ENCODE results near the gene LMOD3. TPM values are rescaled to one million over a fixed set of nuclear protein-coding genes. Genes with fewer than 3 reads are reported as not detected.

Gene LMOD3
- under 1 TPM in 3 of 4 donors, not detected in 1; 0.09 to 0.31 (median 0.27) TPM for polyA plus RNA-seq
- long read RNA-seq, donor 1: 0 reads
- long read RNA-seq, donor 2: 0 reads
- long read RNA-seq, donor 3: 0 reads
- long read RNA-seq, donor 4: 0 reads
- long read RNA-seq, donor 5: 0 reads
- long read RNA-seq, donor 6: 0 reads
- long read RNA-seq, donor 7: 0 reads
- long read RNA-seq, donor 8: 0 reads
- long read RNA-seq, donor 9: 0 reads
- long read RNA-seq, donor 10: 0 reads

DNA sequence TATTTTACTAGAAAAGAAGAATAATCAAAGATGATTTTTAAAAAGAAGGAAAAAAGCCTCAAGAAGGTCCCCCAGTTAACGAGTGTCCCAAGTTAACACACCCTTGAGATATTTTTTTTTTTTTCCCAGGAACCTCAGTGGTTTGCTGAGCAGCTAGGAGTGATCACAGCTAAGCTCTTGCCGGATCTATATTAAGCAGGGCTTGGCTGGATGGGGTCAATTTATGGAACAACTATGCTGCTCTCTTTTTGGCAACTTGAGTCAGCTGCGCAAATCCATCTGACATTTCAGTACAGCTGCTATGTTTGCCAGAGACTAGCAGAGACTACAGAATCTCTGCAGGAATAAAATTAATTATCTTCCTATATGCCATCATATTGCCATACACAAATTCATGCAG lies at the start of gene LMOD3:
LMOD3 (minus strand) TSS at position 193 of the 400 bp plus-strand sequence. CDS start 209 bp downstream, outside the sequence.
- Histone ChIP-seq H3K27me3 (ENCODE audit: control insufficient read depth in 3 of 3, insufficient read depth in 3 of 3, low read length in 3 of 3) (no peaks in the 10 kb centered on the region), H3K9me3 (ENCODE audit: control insufficient read depth in 2 of 2, insufficient read depth in 1 of 2, low read depth in 1 of 2, low read length in 1 of 2) (no peaks in the 10 kb centered on the region), H3K4me1 (ENCODE audit: control insufficient read depth in 3 of 3, insufficient read depth in 2 of 3, low read depth in 1 of 3, low read length in 2 of 3) (no peaks in the 10 kb centered on the region), H3K36me3 (ENCODE audit: control insufficient read depth in 3 of 3, insufficient read depth in 2 of 3, low read depth in 1 of 3, low read length in 3 of 3) (no peaks in the 10 kb centered on the region), H3K27ac (ENCODE audit: low read depth in 1 of 3, low read length in 2 of 3) (no peak within 1 kb of the TSS), H3K4me3 (ENCODE audit: low read depth in 1 of 3, low read length in 3 of 3) (no peak within 1 kb of the TSS)
- FAIRE-seq: no peak
- no peak for DNase-seq
- WGBS, 3 donors: 73 to 84% (median 83%) methylated on average over 3 of the region's 3 CpGs

DNA sequence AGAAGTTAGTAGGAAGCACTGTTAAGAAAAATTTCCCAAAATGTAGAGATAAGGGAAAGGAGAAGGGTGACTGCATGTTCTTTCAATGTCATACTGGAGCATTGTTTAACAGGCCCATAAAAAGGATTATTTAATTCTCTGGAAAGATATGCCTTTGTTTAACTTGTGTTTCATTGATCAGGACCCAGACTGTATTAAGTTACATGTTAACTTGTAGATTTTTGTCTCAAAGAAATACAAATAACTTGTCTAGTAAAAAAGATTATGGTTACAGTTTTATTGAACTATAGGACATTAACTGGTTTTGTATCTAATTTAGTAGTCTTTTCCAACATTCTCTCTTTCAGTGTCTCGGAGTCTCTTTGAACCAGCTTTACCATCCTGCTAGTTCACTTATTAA lies 49.7 kb upstream of the LMOD3 start:
- Histone ChIP-seq H3K27me3 (ENCODE audit: control insufficient read depth in 3 of 3, insufficient read depth in 3 of 3, low read length in 3 of 3) (no peaks in the 10 kb centered on the region), H3K27ac (ENCODE audit: low read depth in 1 of 3, low read length in 2 of 3) (no peak overlapping the region), H3K4me1 (ENCODE audit: control insufficient read depth in 3 of 3, insufficient read depth in 2 of 3, low read depth in 1 of 3, low read length in 2 of 3) (no peaks in the 10 kb centered on the region), H3K9me3 (ENCODE audit: control insufficient read depth in 2 of 2, insufficient read depth in 1 of 2, low read depth in 1 of 2, low read length in 1 of 2) (no peaks in the 10 kb centered on the region), H3K36me3 (ENCODE audit: control insufficient read depth in 3 of 3, insufficient read depth in 2 of 3, low read depth in 1 of 3, low read length in 3 of 3) (peaks cover 0 to 11% (median 4%) of the 10 kb centered on the region in 3 donors), H3K4me3 (ENCODE audit: low read depth in 1 of 3, low read length in 3 of 3) (no peak overlapping the region)
- DNase-seq (no peak), FAIRE-seq (no peak)
- 26 to 64% (median 41%) methylated on average over 1 of the region's 1 CpG for WGBS, 3 donors

DNA sequence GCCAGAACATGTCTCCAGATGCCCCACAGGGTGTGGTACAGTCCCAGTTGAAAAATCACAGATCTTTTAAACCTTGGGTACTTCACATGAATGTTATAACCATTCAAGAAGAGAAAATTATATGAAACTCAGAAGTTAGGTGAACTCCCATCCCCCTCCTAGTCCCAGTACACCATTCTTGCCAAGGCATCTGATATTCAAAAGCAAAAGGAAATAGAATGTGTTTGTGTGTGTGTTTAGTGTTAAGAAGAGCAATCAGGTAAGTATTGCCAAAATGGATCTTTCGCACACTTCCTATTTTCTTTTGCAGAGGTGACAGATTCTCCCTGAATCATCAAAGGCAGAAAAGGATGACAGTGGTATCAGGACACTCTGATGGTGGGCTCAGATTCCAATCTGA lies 44.1 kb upstream of the LMOD3 start:
- H3K4me3 ChIP-seq (ENCODE audit: low read depth in 1 of 3, low read length in 3 of 3): no peak overlapping the region
- DNase-seq (no peak), FAIRE-seq (no peak)
- peaks cover 0 to 5% (median 0%) of the 10 kb centered on the region in 3 donors for H3K36me3 ChIP-seq (ENCODE audit: control insufficient read depth in 3 of 3, insufficient read depth in 2 of 3, low read depth in 1 of 3, low read length in 3 of 3)
- no peaks in the 10 kb centered on the region for H3K9me3 ChIP-seq (ENCODE audit: control insufficient read depth in 2 of 2, insufficient read depth in 1 of 2, low read depth in 1 of 2, low read length in 1 of 2)
- H3K27ac ChIP-seq (ENCODE audit: low read depth in 1 of 3, low read length in 2 of 3): no peak overlapping the region
- WGBS, 3 donors: 96 to 100% (median 100%) methylated on average over 1 of the region's 1 CpG
- no peaks in the 10 kb centered on the region for H3K27me3 ChIP-seq (ENCODE audit: control insufficient read depth in 3 of 3, insufficient read depth in 3 of 3, low read length in 3 of 3)
- no peaks in the 10 kb centered on the region for H3K4me1 ChIP-seq (ENCODE audit: control insufficient read depth in 3 of 3, insufficient read depth in 2 of 3, low read depth in 1 of 3, low read length in 2 of 3)

DNA sequence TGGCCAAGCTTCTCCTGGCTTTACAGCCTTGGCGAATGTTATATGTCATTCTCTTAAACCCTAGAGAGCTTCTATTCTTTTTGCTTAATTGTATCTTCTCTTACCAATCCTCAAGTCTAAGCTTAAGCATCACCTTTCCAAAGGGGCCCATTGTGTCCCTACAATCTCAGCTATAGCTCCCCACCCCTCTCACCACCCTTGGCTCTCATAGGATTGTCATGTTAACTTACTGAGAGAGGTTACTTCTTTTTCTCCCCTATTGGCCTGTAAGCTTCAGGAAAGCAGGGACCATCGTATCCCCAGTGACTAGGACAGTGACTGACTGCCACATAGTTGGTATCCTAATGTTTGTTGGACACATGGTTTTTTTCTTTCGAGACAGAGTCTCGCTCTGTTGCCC lies 43.3 kb upstream of the LMOD3 start:
- no peak for DNase-seq
- H3K9me3 ChIP-seq (ENCODE audit: control insufficient read depth in 2 of 2, insufficient read depth in 1 of 2, low read depth in 1 of 2, low read length in 1 of 2): no peaks in the 10 kb centered on the region
- H3K4me1 ChIP-seq (ENCODE audit: control insufficient read depth in 3 of 3, insufficient read depth in 2 of 3, low read depth in 1 of 3, low read length in 2 of 3): no peaks in the 10 kb centered on the region
- no peaks in the 10 kb centered on the region for H3K27me3 ChIP-seq (ENCODE audit: control insufficient read depth in 3 of 3, insufficient read depth in 3 of 3, low read length in 3 of 3)
- no peak overlapping the region for H3K4me3 ChIP-seq (ENCODE audit: low read depth in 1 of 3, low read length in 3 of 3)
- FAIRE-seq: no peak
- peaks cover 0 to 5% (median 0%) of the 10 kb centered on the region in 3 donors for H3K36me3 ChIP-seq (ENCODE audit: control insufficient read depth in 3 of 3, insufficient read depth in 2 of 3, low read depth in 1 of 3, low read length in 3 of 3)
- 96 to 100% (median 97%) methylated on average over 4 of the region's 4 CpGs for WGBS, 3 donors
- H3K27ac ChIP-seq (ENCODE audit: low read depth in 1 of 3, low read length in 2 of 3): no peak overlapping the region

DNA sequence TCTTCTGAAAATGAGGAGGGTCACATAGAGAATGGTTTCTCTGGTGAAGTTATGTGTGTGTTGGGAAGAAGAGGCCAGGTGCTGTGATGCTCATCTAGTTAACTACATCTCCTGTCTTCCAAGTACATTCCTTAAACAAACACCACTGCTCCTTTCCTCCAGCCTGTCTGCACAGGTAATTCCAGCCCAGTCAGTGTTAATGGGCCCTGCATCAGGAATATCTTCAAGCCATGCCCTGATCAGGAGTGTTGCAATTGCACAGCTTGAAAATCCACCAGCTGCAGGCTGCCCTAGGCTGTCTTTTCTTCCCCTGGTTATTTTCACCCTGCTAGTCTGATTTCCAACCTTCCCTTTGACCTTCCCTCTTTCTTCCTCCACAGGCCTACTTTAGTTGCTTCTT lies 41.9 kb upstream of the LMOD3 start:
- peaks cover 0 to 3% (median 0%) of the 10 kb centered on the region in 3 donors for H3K36me3 ChIP-seq (ENCODE audit: control insufficient read depth in 3 of 3, insufficient read depth in 2 of 3, low read depth in 1 of 3, low read length in 3 of 3)
- H3K27me3 ChIP-seq (ENCODE audit: control insufficient read depth in 3 of 3, insufficient read depth in 3 of 3, low read length in 3 of 3): no peaks in the 10 kb centered on the region
- no peak for FAIRE-seq
- no peaks in the 10 kb centered on the region for H3K9me3 ChIP-seq (ENCODE audit: control insufficient read depth in 2 of 2, insufficient read depth in 1 of 2, low read depth in 1 of 2, low read length in 1 of 2)
- no peaks in the 10 kb centered on the region for H3K4me1 ChIP-seq (ENCODE audit: control insufficient read depth in 3 of 3, insufficient read depth in 2 of 3, low read depth in 1 of 3, low read length in 2 of 3)
- H3K4me3 ChIP-seq (ENCODE audit: low read depth in 1 of 3, low read length in 3 of 3): no peak overlapping the region
- no peak for DNase-seq
- no peak overlapping the region for H3K27ac ChIP-seq (ENCODE audit: low read depth in 1 of 3, low read length in 2 of 3)

DNA sequence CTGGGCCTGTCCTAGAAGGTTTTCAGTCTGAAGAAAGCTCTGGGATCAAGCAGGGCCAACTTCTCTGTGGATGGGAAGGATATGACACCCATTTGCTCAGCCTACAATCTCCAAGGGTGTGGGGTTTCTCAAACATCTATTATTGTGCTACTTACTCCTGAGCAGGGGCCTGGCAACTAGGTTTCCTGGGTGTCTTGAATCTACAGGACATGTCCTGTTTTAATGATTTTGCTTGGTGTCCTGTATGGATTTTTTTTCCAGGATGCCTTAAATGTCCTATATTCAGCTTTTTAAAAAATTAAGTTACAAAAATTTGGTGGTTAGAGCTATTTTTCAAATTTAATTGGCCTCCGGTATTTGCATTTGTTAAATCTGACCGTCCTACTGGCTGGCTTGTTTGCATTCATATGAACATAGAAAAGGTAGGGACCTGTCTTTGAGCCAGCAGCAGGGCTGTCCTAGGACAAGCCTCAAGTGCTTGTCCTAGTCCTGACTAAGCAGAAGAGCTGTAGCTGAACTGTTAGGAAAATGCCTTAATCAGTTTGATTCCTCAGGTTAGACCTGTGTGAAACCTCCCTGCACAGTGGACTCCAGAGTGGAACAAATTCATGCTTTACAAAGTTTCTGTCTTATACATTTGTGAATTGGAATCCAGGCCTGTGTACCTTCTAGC lies 40.0 kb upstream of the LMOD3 start:
- H3K27ac ChIP-seq (ENCODE audit: low read depth in 1 of 3, low read length in 2 of 3): no peak overlapping the region
- FAIRE-seq: no peak
- H3K4me3 ChIP-seq (ENCODE audit: low read depth in 1 of 3, low read length in 3 of 3): no peak overlapping the region
- H3K9me3 ChIP-seq (ENCODE audit: control insufficient read depth in 2 of 2, insufficient read depth in 1 of 2, low read depth in 1 of 2, low read length in 1 of 2): no peaks in the 10 kb centered on the region
- H3K27me3 ChIP-seq (ENCODE audit: control insufficient read depth in 3 of 3, insufficient read depth in 3 of 3, low read length in 3 of 3): no peaks in the 10 kb centered on the region
- 92 to 97% (median 95%) methylated on average over 2 of the region's 2 CpGs for WGBS, 3 donors
- H3K36me3 ChIP-seq (ENCODE audit: control insufficient read depth in 3 of 3, insufficient read depth in 2 of 3, low read depth in 1 of 3, low read length in 3 of 3): no peaks in the 10 kb centered on the region
- H3K4me1 ChIP-seq (ENCODE audit: control insufficient read depth in 3 of 3, insufficient read depth in 2 of 3, low read depth in 1 of 3, low read length in 2 of 3): no peaks in the 10 kb centered on the region
- no peak for DNase-seq

DNA sequence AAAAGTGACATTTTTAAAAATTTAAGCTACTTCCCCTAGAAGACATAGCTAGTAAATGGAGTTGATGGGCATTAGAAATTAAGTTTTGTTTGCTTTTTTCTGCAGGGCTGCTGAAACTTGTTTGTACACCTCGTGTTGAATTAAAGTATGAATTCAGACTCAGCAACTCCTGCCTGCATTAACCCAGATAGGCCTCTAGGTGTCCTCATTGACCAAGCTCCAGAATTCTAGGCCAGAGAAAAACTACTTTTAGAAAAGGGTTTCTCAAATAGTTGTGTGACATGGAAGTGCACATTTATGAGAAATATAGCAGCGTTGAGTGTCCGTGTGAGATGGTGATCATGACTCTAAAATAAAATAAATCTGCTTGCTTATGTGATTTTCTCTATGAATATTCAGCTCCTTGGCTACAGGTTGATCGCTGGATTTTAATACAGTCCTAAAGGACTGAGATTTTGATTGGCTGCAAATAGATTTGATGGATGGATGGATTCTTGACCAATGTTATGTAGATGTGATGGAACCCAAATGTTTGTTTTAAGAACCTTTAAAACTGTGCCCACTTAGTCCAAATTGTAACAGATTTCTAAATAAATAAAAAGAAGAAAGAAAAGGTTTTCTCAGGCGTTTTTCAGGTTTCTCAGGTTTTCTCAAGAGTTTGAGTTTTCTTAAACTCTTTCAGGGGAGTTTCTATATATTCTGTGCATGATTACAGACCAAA lies 39.4 kb upstream of the LMOD3 start:
- H3K36me3 ChIP-seq (ENCODE audit: control insufficient read depth in 3 of 3, insufficient read depth in 2 of 3, low read depth in 1 of 3, low read length in 3 of 3): no peaks in the 10 kb centered on the region
- 39 to 42% (median 39%) methylated on average over 5 of the region's 5 CpGs for WGBS, 3 donors
- FAIRE-seq: peak; percentile 84

DNA sequence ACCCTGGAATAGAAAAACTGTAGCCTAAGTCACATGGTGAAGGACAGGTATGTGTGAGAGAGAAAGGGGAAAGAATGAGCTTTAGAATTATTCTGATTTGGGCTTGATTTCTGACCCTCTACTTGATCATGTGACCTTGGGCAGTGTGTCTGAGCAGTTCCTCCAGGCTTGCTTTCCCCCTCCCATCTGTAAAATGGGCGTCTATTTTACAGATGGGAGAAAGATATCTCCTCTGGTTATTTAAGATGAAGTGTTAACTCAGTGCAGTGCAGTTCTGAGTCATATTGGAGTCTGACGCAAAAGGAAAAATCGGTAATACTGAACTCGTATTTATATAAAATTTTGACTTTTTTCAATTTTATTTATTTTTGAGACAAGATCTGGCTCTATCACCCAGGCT lies 38.1 kb upstream of the LMOD3 start:
- 74 to 76% (median 75%) methylated on average over 4 of the region's 4 CpGs for WGBS, 3 donors
- Histone ChIP-seq H3K36me3 (ENCODE audit: control insufficient read depth in 3 of 3, insufficient read depth in 2 of 3, low read depth in 1 of 3, low read length in 3 of 3) (no peaks in the 10 kb centered on the region), H3K27me3 (ENCODE audit: control insufficient read depth in 3 of 3, insufficient read depth in 3 of 3, low read length in 3 of 3) (no peaks in the 10 kb centered on the region), H3K4me3 (ENCODE audit: low read depth in 1 of 3, low read length in 3 of 3) (no peak overlapping the region), H3K4me1 (ENCODE audit: control insufficient read depth in 3 of 3, insufficient read depth in 2 of 3, low read depth in 1 of 3, low read length in 2 of 3) (no peaks in the 10 kb centered on the region), H3K27ac (ENCODE audit: low read depth in 1 of 3, low read length in 2 of 3) (no peak overlapping the region), H3K9me3 (ENCODE audit: control insufficient read depth in 2 of 2, insufficient read depth in 1 of 2, low read depth in 1 of 2, low read length in 1 of 2) (no peaks in the 10 kb centered on the region)
- no peak for FAIRE-seq
- no peak for DNase-seq

More for the DNA sequence above, 39.4 kb upstream of the LMOD3 start:
- Histone ChIP-seq H3K27me3 (ENCODE audit: control insufficient read depth in 3 of 3, insufficient read depth in 3 of 3, low read length in 3 of 3) (no peaks in the 10 kb centered on the region), H3K4me1 (ENCODE audit: control insufficient read depth in 3 of 3, insufficient read depth in 2 of 3, low read depth in 1 of 3, low read length in 2 of 3) (no peaks in the 10 kb centered on the region), H3K9me3 (ENCODE audit: control insufficient read depth in 2 of 2, insufficient read depth in 1 of 2, low read depth in 1 of 2, low read length in 1 of 2) (no peaks in the 10 kb centered on the region), H3K4me3 (ENCODE audit: low read depth in 1 of 3, low read length in 3 of 3) (no peak overlapping the region), H3K27ac (ENCODE audit: low read depth in 1 of 3, low read length in 2 of 3) (no peak overlapping the region)
- peak; percentile 56 to 60 for DNase-seq

All from small intestine (tissue), 16 donors.